ENCODE data around the gene PTRH2. TPM values are rescaled to one million over a fixed set of nuclear protein-coding genes. Genes with fewer than 3 reads are reported as not detected.

Gene PTRH2
- total RNA-seq, 2 donors from 2014 or later, result 8.9 to 30.0 TPM

DNA sequence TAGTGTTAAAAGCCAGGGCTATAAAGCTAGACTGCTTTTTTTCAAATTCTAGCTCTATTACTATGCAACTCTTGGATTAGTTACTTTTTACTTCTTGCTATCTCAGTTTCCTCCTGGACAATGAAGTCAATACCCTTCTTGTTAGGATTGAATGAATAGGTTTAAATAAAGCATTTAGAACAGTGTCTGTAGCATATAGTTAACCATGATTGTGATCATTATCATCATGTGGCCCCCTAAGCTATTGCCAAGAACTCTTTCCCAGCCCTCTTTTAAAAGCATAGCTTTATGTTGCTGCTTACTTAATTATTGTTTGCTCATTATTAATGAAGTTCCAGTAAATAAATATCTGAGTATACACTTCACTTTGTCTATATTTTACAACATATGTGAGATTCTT, 4.7 kb upstream of the PTRH2 start:
- Histone ChIP-seq H3K36me3 (no peaks in the 10 kb centered on the region), H3K9me3 (no peaks in the 10 kb centered on the region), H3K4me3 (no peak overlapping the region), H3K27me3 (replicated peaks; ENCODE audit: insufficient read depth) (no peaks in the 10 kb centered on the region), H3K27ac (no peak overlapping the region), H3K4me1 (ENCODE audit: control insufficient read depth in 1 of 2, low read depth in 2 of 2) (peaks cover 6 to 14% of the 10 kb centered on the region in 2 donors)
- no peak for DNase-seq (ENCODE audit: low spot score)
- ATAC-seq (ENCODE audit: insufficient number of reproducible peaks, low FRiP score, low read depth), result no peak
- TF ChIP-seq, protein P1, sequence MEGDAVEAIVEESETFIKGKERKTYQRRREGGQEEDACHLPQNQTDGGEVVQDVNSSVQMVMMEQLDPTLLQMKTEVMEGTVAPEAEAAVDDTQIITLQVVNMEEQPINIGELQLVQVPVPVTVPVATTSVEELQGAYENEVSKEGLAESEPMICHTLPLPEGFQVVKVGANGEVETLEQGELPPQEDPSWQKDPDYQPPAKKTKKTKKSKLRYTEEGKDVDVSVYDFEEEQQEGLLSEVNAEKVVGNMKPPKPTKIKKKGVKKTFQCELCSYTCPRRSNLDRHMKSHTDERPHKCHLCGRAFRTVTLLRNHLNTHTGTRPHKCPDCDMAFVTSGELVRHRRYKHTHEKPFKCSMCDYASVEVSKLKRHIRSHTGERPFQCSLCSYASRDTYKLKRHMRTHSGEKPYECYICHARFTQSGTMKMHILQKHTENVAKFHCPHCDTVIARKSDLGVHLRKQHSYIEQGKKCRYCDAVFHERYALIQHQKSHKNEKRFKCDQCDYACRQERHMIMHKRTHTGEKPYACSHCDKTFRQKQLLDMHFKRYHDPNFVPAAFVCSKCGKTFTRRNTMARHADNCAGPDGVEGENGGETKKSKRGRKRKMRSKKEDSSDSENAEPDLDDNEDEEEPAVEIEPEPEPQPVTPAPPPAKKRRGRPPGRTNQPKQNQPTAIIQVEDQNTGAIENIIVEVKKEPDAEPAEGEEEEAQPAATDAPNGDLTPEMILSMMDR (IDR thresholded peaks at IDR 0.05), result no peak

DNA sequence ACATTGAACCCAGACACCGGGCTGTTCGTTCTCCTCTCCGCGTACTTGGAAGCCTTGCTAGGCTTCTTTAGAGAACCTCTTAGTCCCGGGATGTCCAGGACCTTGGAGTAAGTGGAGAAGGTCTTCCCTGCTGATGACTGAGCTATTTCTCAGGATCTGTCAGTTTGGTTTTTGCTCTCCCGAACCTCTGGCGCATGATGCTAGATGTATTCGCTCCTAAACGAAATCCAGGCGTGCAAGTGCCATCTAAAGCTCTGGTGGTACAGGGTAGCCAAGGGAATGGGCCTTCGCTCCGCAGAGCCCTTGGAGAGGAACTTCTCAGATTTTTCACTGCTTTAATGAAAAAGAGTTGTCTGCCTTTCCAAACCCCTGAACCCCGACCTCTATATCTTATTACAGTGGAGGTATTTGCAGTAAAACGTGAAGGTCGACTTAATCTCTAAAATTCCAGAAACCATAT, 771 bp upstream of the PTRH2 start:
- no peaks in the 10 kb centered on the region for H3K27me3 ChIP-seq (replicated peaks; ENCODE audit: insufficient read depth)
- ATAC-seq (ENCODE audit: insufficient number of reproducible peaks, low FRiP score, low read depth), result no peak
- no peaks in the 10 kb centered on the region for H3K36me3 ChIP-seq
- no peak for DNase-seq (ENCODE audit: low spot score)
- peak overlapping the region; percentile 93 for H3K27ac ChIP-seq
- TF ChIP-seq, protein P1 (IDR thresholded peaks at IDR 0.05), result no peak
- peaks cover 12 to 30% of the 10 kb centered on the region in 2 donors for H3K4me1 ChIP-seq (ENCODE audit: control insufficient read depth in 1 of 2, low read depth in 2 of 2)
- peak overlapping the region; percentile 88 for H3K4me3 ChIP-seq
- H3K9me3 ChIP-seq, result no peaks in the 10 kb centered on the region

DNA sequence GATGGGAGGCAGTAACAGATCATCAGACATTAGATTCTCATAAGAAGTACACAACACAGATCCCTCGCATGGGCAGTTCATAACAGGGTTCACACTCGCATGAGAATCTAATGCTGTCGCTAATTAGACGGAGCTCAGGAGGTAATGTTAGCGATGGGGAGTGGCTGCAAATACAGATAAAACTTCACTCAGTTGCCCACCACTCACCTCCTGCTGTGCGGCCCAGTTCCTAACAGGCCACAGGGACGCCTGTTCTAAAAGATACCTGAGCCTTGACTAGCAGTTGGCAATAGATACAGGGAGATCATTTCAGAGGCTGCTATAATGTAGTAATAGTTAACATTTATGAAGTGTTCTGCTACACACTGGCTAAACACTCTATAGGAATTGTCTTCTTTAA, 4.9 kb downstream of the PTRH2 start:
- ATAC-seq (ENCODE audit: insufficient number of reproducible peaks, low FRiP score, low read depth), result no peak
- peaks cover 6 to 16% of the 10 kb centered on the region in 2 donors for H3K4me1 ChIP-seq (ENCODE audit: control insufficient read depth in 1 of 2, low read depth in 2 of 2)
- DNase-seq (ENCODE audit: low spot score), result no peak
- H3K36me3 ChIP-seq, result peaks cover 3% of the 10 kb centered on the region
- no peak overlapping the region for H3K4me3 ChIP-seq
- no peak overlapping the region for H3K27ac ChIP-seq
- H3K27me3 ChIP-seq (replicated peaks; ENCODE audit: insufficient read depth), result no peaks in the 10 kb centered on the region
- TF ChIP-seq, protein P1 (IDR thresholded peaks at IDR 0.05), result no peak
- H3K9me3 ChIP-seq, result no peaks in the 10 kb centered on the region

DNA sequence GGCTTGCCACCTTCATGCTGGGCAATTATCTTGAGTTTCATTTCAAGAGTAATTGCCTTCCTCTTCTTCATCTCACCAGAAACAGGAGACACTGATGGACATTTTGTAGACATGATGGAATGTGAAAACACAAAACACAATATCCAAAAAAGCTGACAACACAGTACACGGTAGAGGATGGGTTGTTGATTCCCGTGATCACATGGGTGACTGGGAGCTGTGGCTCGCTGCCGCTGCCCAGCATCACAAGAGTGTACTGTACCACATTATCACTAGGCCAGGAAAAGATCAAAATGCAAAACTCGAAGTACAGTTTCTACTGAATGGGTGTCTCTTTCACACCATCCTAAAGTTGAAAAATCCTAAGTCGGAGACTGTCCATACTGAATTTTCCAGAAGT, 7.4 kb downstream of the PTRH2 start:
- no peaks in the 10 kb centered on the region for H3K4me1 ChIP-seq (ENCODE audit: control insufficient read depth in 1 of 2, low read depth in 2 of 2)
- no peak for ATAC-seq (ENCODE audit: insufficient number of reproducible peaks, low FRiP score, low read depth)
- H3K36me3 ChIP-seq, result peaks cover 9% of the 10 kb centered on the region

DNA sequence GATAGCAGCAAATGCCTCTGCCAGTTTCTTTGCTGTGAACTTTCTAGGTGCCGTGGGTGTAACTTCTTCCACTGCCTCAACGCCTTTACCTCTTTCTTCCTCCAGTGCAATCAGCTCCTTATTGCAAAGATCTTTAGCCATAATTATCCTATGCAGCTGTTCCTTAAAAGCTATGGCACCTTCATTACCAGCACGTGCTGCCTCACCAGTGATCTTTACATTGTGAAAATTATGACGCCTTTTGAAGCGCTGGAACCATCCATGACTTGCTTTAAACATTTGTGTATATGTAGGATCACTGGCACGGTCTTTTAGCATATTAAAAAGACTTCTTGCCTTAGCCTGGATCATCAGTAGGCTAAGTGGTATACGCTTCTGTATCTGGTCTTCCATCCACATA, 8.0 kb downstream of the PTRH2 start:
- Histone ChIP-seq H3K27ac (no peak overlapping the region), H3K9me3 (no peaks in the 10 kb centered on the region), H3K4me1 (ENCODE audit: control insufficient read depth in 1 of 2, low read depth in 2 of 2) (no peaks in the 10 kb centered on the region), H3K4me3 (no peak overlapping the region), H3K36me3 (peaks cover 12% of the 10 kb centered on the region), H3K27me3 (replicated peaks; ENCODE audit: insufficient read depth) (no peaks in the 10 kb centered on the region)
- DNase-seq (ENCODE audit: low spot score) (no peak), ATAC-seq (ENCODE audit: insufficient number of reproducible peaks, low FRiP score, low read depth) (no peak)
- TF ChIP-seq, protein P1 (IDR thresholded peaks at IDR 0.05), result no peak

More for the DNA sequence above, 7.4 kb downstream of the PTRH2 start:
- H3K27ac ChIP-seq, result no peak overlapping the region
- DNase-seq (ENCODE audit: low spot score), result no peak
- H3K9me3 ChIP-seq, result no peaks in the 10 kb centered on the region
- no peak overlapping the region for H3K4me3 ChIP-seq
- no peaks in the 10 kb centered on the region for H3K27me3 ChIP-seq (replicated peaks; ENCODE audit: insufficient read depth)
- TF ChIP-seq, protein P1 (IDR thresholded peaks at IDR 0.05), result no peak
